GM12878 (cell line): ENCODE data around the gene CREB3L4.

Source experiments
- CEBPB ChIP-seq, 2 experiments: fragments of 150-350 bp in 1 of 2; IDR thresholded peaks; 2 replicates each; pipeline ENCODE4 v1.6.1; 2012 to 2014; ENCODE audit warnings: low read depth in 2 of 2, low read length in 2 of 2, borderline replicate concordance in 1 of 2, inconsistent platforms in 1 of 2
- ESRRA ChIP-seq: IDR thresholded peaks from 2 replicates; pipeline ENCODE4 v1.6.1; 2012; ENCODE audit warnings: mild to moderate bottlenecking, low read length, improper control_type of control experiment
- MYC ChIP-seq: IDR thresholded peaks from 2 replicates; pipeline ENCODE4 v1.6.1; 2011; ENCODE audit warnings: mild to moderate bottlenecking, low read length, moderate library complexity, inconsistent platforms; ENCODE audit not compliant: insufficient read depth, insufficient replicate concordance, insufficient read length, severe bottlenecking
- POLR2A ChIP-seq: IDR thresholded peaks from 2 replicates; pipeline ENCODE4 v1.6.1; 2011; ENCODE audit warnings: low read depth, mild to moderate bottlenecking, low read length
- STAT3 ChIP-seq: IDR thresholded peaks from 2 replicates; pipeline ENCODE4 v1.6.1; 2011; ENCODE audit warnings: low read depth, low read length, improper control_type of control experiment
- TCF7 ChIP-seq: IDR thresholded peaks from 2 replicates; pipeline ENCODE4 v1.6.1; 2014; ENCODE audit warnings: antibody characterized with exemption, borderline replicate concordance
- ZNF274 ChIP-seq: IDR thresholded peaks from one replicate; pipeline ENCODE4 v1.8.0; 2011; ENCODE audit not compliant: insufficient read length, insufficient read depth
- TF ChIP-seq, protein P1 (sequence below): IDR thresholded peaks from 2 replicates; pipeline ENCODE4 v1.6.1; 2012; ENCODE audit warnings: mild to moderate bottlenecking, low read depth, low read length
- TF ChIP-seq, protein P2 (sequence below): fragments of 450-650 bp; IDR thresholded peaks from 2 replicates; pipeline ENCODE4 v1.6.1; 2017; ENCODE audit warnings: mild to moderate bottlenecking, moderate library complexity
- TF ChIP-seq, protein P3 (sequence below), 3 experiments: IDR thresholded peaks in 2 of 3; conservative IDR thresholded peaks in 1 of 3; 2 replicates each; pipeline ENCODE4 v1.5.1; 2011; ENCODE audit warnings: low read depth in 3 of 3, low read length in 3 of 3, mild to moderate bottlenecking in 3 of 3, control low read depth in 2 of 3, moderate library complexity in 2 of 3, inconsistent platforms in 1 of 3, mixed read lengths in 1 of 3; ENCODE audit not compliant: control insufficient read depth in 2 of 3, insufficient read depth in 1 of 3; ENCODE audit errors: extremely low read depth in 1 of 3

DNA sequence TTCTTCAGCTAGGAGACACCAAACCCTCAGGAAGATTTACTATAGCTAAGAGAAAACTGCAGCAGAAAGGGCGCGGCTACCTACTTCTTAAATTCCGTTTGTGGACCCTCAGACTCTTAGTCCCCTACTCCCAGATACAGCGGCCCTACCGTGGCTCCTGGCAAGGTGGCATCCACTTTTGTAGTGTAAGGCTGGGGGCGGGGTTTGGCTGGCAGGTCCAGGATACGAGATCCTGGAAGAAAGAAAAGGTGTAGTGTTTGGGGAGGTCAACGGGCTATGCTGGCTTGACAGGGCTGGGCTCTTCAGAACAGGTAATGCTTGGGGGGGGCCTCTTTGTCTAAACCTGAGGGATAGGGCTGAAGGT lies 280 bp downstream of the CREB3L4 start:
- no peak for TF ChIP-seq ZNF274
- TF ChIP-seq, protein P1, sequence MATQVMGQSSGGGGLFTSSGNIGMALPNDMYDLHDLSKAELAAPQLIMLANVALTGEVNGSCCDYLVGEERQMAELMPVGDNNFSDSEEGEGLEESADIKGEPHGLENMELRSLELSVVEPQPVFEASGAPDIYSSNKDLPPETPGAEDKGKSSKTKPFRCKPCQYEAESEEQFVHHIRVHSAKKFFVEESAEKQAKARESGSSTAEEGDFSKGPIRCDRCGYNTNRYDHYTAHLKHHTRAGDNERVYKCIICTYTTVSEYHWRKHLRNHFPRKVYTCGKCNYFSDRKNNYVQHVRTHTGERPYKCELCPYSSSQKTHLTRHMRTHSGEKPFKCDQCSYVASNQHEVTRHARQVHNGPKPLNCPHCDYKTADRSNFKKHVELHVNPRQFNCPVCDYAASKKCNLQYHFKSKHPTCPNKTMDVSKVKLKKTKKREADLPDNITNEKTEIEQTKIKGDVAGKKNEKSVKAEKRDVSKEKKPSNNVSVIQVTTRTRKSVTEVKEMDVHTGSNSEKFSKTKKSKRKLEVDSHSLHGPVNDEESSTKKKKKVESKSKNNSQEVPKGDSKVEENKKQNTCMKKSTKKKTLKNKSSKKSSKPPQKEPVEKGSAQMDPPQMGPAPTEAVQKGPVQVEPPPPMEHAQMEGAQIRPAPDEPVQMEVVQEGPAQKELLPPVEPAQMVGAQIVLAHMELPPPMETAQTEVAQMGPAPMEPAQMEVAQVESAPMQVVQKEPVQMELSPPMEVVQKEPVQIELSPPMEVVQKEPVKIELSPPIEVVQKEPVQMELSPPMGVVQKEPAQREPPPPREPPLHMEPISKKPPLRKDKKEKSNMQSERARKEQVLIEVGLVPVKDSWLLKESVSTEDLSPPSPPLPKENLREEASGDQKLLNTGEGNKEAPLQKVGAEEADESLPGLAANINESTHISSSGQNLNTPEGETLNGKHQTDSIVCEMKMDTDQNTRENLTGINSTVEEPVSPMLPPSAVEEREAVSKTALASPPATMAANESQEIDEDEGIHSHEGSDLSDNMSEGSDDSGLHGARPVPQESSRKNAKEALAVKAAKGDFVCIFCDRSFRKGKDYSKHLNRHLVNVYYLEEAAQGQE = no peak
- no peak for TF ChIP-seq CEBPB (IDR thresholded peaks at IDR 0.05; ENCODE audit: borderline replicate concordance in 1 of 2, low read depth in 2 of 2, low read length in 2 of 2)
- TF ChIP-seq POLR2A = no peak
- TF ChIP-seq, protein P2, sequence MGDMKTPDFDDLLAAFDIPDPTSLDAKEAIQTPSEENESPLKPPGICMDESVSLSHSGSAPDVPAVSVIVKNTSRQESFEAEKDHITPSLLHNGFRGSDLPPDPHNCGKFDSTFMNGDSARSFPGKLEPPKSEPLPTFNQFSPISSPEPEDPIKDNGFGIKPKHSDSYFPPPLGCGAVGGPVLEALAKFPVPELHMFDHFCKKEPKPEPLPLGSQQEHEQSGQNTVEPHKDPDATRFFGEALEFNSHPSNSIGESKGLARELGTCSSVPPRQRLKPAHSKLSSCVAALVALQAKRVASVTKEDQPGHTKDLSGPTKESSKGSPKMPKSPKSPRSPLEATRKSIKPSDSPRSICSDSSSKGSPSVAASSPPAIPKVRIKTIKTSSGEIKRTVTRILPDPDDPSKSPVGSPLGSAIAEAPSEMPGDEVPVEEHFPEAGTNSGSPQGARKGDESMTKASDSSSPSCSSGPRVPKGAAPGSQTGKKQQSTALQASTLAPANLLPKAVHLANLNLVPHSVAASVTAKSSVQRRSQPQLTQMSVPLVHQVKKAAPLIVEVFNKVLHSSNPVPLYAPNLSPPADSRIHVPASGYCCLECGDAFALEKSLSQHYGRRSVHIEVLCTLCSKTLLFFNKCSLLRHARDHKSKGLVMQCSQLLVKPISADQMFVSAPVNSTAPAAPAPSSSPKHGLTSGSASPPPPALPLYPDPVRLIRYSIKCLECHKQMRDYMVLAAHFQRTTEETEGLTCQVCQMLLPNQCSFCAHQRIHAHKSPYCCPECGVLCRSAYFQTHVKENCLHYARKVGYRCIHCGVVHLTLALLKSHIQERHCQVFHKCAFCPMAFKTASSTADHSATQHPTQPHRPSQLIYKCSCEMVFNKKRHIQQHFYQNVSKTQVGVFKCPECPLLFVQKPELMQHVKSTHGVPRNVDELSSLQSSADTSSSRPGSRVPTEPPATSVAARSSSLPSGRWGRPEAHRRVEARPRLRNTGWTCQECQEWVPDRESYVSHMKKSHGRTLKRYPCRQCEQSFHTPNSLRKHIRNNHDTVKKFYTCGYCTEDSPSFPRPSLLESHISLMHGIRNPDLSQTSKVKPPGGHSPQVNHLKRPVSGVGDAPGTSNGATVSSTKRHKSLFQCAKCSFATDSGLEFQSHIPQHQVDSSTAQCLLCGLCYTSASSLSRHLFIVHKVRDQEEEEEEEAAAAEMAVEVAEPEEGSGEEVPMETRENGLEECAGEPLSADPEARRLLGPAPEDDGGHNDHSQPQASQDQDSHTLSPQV = no peak
- no peak for TF ChIP-seq TCF7
- no peak for TF ChIP-seq MYC
- TF ChIP-seq STAT3 = no peak
- TF ChIP-seq ESRRA = no peak
- TF ChIP-seq, protein P3, sequence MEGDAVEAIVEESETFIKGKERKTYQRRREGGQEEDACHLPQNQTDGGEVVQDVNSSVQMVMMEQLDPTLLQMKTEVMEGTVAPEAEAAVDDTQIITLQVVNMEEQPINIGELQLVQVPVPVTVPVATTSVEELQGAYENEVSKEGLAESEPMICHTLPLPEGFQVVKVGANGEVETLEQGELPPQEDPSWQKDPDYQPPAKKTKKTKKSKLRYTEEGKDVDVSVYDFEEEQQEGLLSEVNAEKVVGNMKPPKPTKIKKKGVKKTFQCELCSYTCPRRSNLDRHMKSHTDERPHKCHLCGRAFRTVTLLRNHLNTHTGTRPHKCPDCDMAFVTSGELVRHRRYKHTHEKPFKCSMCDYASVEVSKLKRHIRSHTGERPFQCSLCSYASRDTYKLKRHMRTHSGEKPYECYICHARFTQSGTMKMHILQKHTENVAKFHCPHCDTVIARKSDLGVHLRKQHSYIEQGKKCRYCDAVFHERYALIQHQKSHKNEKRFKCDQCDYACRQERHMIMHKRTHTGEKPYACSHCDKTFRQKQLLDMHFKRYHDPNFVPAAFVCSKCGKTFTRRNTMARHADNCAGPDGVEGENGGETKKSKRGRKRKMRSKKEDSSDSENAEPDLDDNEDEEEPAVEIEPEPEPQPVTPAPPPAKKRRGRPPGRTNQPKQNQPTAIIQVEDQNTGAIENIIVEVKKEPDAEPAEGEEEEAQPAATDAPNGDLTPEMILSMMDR (IDR thresholded peaks at IDR 0.05 in 2 of 3, conservative IDR thresholded peaks at IDR 0.05 in 1 of 3; ENCODE audit: control insufficient read depth in 2 of 3, extremely low read depth in 1 of 3, insufficient read depth in 1 of 3, low read depth in 3 of 3, low read length in 3 of 3) = no peak
